HepG2 (cell line): ENCODE results near the gene XPNPEP3. TPM values are rescaled to one million over a fixed set of nuclear protein-coding genes. Genes with fewer than 3 reads are reported as not detected.

Experiments used
- DMAP1 ChIP-seq: IDR thresholded peaks from 2 replicates; pipeline ENCODE4 v1.6.1; 2016
- FOXK2 ChIP-seq: fragments of 450-650 bp; IDR thresholded peaks from 2 replicates; pipeline ENCODE4 v1.6.1; 2016
- IKZF4 ChIP-seq: sonication (generic); formaldehyde crosslinking; IDR thresholded peaks from 2 replicates; pipeline ENCODE4 v1.5.1; 2020; ENCODE audit warnings: borderline replicate concordance, mild to moderate bottlenecking, low read depth, missing genetic modification reagents; ENCODE audit errors: not compliant biosample characterization
- KDM2A ChIP-seq: sonication (generic); formaldehyde crosslinking; IDR thresholded peaks from 2 replicates; pipeline ENCODE4 v1.4.0; 2020; ENCODE audit warnings: low read depth, missing genetic modification reagents, borderline replicate concordance
- KLF15 ChIP-seq: sonication (generic); formaldehyde crosslinking; IDR thresholded peaks from 2 replicates; pipeline ENCODE4 v1.8.1; 2023; ENCODE audit warnings: borderline replicate concordance, mild to moderate bottlenecking, inconsistent platforms, missing genetic modification reagents, mixed read lengths
- MIER2 ChIP-seq: IDR thresholded peaks from 2 replicates; pipeline ENCODE4 v1.6.1; 2016; ENCODE audit warnings: missing biosample characterization, missing genetic modification reagents
- SATB2 ChIP-seq: sonication (generic); formaldehyde crosslinking; IDR thresholded peaks from 2 replicates; pipeline ENCODE4 v1.5.0; 2020; ENCODE audit warnings: missing genetic modification reagents
- SMYD3 ChIP-seq: sonication (generic); formaldehyde crosslinking; IDR thresholded peaks from 2 replicates; pipeline ENCODE4 v1.8.1; 2023; ENCODE audit warnings: mild to moderate bottlenecking, missing genetic modification reagents
- SYNCRIP ChIP-seq: fragments of 200-400 bp; formaldehyde crosslinking; IDR thresholded peaks from 2 replicates; pipeline ENCODE4 v1.6.1; 2018; ENCODE audit warnings: mild to moderate bottlenecking, low read depth, low read length; ENCODE audit not compliant: insufficient read depth
- TARDBP ChIP-seq: sonication (generic); formaldehyde crosslinking; IDR thresholded peaks from 2 replicates; pipeline ENCODE4 v1.8.0; 2022; ENCODE audit warnings: mild to moderate bottlenecking, missing genetic modification reagents
- ZNF124 ChIP-seq: sonication (generic); formaldehyde crosslinking; IDR thresholded peaks from 2 replicates; pipeline ENCODE4 v1.4.0; 2020; ENCODE audit warnings: missing genetic modification reagents
- ZNF160 ChIP-seq: sonication (generic); formaldehyde crosslinking; IDR thresholded peaks from 2 replicates; pipeline ENCODE4 v1.8.0; 2022; ENCODE audit warnings: mild to moderate bottlenecking, inconsistent platforms, missing genetic modification reagents
- ZNF251 ChIP-seq: sonication (generic); formaldehyde crosslinking; IDR thresholded peaks from 2 replicates; pipeline ENCODE4 v1.9.0; 2021; ENCODE audit warnings: mild to moderate bottlenecking, missing genetic modification reagents
- ZNF674 ChIP-seq: sonication (generic); formaldehyde crosslinking; IDR thresholded peaks from 2 replicates; pipeline ENCODE4 v1.5.0; 2020; ENCODE audit warnings: low read depth, mild to moderate bottlenecking, missing genetic modification reagents
- ZNF781 ChIP-seq: sonication (generic); formaldehyde crosslinking; IDR thresholded peaks from 2 replicates; pipeline ENCODE4 v1.5.1; 2020; ENCODE audit warnings: borderline replicate concordance, mild to moderate bottlenecking, missing genetic modification reagents; ENCODE audit errors: not compliant biosample characterization
- polyA plus RNA-seq, 8 experiments: library from polyadenylated mRNA; depleted of rRNA in 3 of 8; stranded (reverse) in 7 of 8; unstranded in 1 of 8; fragments of >200 nt; fragmentation: Illumina TruSeq in 4 of 8; extraction: Trizol in 4 of 8; gene quantifications; 2 replicates each; pipeline versions ENCODE4 v1.2.1 to v1.2.3, GENCODE V29; 2011 to 2016; ENCODE audit warnings: low read depth in 4 of 8, missing spikeins in 1 of 8, mixed read lengths in 1 of 8; ENCODE audit not compliant: insufficient read depth in 1 of 8
- total RNA-seq, 5 experiments: library from RNA; depleted of rRNA; stranded (reverse); fragments of >200 nt; fragmentation: Illumina TruSeq; extraction: Trizol; gene quantifications; 2 replicates each; pipeline ENCODE4 v1.2.3, GENCODE V29; 2016; ENCODE audit warnings: low read depth in 1 of 5
- TF ChIP-seq, protein P1 (sequence below): sonication (generic); formaldehyde crosslinking; IDR thresholded peaks from 2 replicates; pipeline ENCODE4 v1.5.1; 2020; ENCODE audit warnings: mild to moderate bottlenecking, missing genetic modification reagents
- TF ChIP-seq, protein P2 (sequence below): sonication (generic); formaldehyde crosslinking; IDR thresholded peaks from 2 replicates; pipeline ENCODE4 v1.5.1; 2020; ENCODE audit warnings: mild to moderate bottlenecking, moderate library complexity, missing genetic modification reagents
- TF ChIP-seq, protein P3 (sequence below): IDR thresholded peaks from 2 replicates; pipeline ENCODE4 v1.6.1; 2012; ENCODE audit warnings: inconsistent platforms
- TF ChIP-seq, protein P4 (sequence below): sonication (generic); formaldehyde crosslinking; IDR thresholded peaks from 2 replicates; pipeline ENCODE4 v1.9.0; 2021; ENCODE audit warnings: missing genetic modification reagents, borderline replicate concordance
- TF ChIP-seq, protein P5 (sequence below): sonication (generic); formaldehyde crosslinking; IDR thresholded peaks from 2 replicates; pipeline ENCODE4 v1.9.0; 2021; ENCODE audit warnings: missing genetic modification reagents, borderline replicate concordance

The XPNPEP3 gene
- total and polyA plus RNA-seq, 2 of the 13 experiments (the other 11 are each of a cell fraction or from before 2014, with no cell fraction given), result 10.3 to 14.0 TPM

DNA sequence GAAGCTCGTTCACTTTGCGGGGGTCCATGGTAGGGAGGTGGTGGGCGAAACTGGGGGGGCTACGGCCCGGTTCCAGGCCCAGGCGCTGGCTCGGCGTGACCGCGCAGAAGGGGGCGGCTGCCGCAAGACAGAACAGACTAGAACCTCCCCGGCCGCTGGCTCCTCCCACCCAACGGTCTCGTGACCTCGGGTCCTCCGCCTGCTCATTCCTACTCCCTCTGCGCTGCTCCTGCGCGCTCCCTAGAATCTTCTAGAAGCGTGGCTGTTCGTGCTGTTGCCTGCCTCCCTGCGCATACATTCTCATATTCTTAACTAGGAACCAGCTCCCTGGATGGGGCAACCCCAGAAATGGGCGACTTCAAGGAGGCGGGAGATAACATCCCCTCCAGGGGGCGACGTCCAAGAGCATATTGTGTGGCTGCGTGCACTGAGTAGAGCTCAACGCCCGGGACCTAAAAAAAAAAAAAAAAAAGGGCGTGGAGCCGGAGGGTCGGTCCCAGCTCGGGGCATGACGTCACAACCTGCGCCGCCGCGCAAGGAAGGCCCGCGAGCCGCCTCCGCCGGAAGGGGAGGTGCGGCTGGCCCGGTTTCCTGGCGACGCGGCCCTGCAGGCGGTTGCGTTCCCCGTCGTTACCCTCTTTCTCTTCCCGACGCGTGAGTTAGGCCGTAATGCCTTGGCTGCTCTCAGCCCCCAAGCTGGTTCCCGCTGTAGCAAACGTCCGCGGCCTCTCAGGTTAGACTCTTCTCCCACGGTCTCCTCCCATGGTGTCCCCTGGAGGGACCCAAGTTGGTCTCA, at the start of gene XPNPEP3, which contains the start of gene ST13 (continued):
- TF ChIP-seq, protein P1, sequence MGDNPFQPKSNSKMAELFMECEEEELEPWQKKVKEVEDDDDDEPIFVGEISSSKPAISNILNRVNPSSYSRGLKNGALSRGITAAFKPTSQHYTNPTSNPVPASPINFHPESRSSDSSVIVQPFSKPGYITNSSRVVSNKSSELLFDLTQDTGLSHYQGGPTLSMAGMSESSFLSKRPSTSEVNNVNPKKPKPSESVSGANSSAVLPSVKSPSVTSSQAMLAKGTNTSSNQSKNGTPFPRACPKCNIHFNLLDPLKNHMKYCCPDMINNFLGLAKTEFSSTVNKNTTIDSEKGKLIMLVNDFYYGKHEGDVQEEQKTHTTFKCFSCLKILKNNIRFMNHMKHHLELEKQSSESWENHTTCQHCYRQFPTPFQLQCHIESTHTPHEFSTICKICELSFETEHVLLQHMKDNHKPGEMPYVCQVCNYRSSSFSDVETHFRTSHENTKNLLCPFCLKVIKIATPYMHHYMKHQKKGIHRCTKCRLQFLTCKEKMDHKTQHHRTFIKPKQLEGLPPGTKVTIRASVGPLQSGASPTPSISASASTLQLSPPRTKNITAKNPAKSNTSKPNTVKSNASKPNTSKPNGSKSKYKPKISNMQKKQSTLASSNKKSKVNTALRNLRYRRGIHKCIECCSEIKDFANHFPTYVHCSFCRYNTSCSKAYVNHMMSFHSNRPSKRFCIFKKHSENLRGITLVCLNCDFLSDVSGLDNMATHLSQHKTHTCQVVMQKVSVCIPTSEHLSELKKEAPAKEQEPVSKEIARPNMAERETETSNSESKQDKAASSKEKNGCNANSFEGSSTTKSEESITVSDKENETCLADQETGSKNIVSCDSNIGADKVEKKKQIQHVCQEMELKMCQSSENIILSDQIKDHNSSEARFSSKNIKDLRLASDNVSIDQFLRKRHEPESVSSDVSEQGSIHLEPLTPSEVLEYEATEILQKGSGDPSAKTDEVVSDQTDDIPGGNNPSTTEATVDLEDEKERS (CRISPR knock-in tag), result no peak; the same call in 1 of the 2 replicates
- TF ChIP-seq DMAP1 (CRISPR knock-in tag) (peak; percentile 93), ZNF674 (0 out of 2 replicates have a peak, but pooled peaks have one; percentile 35), MIER2 (CRISPR knock-in tag) (peak; percentile 63; the same call in 1 of the 2 replicates), SYNCRIP (no peak), KDM2A (CRISPR knock-in tag) (peak; percentile 59), SMYD3 (CRISPR knock-in tag) (peak; percentile 3; the same call in 1 of the 2 replicates), KLF15 (CRISPR knock-in tag) (peak; percentile 48; the same call in 1 of the 2 replicates), ZNF781 (no peak), IKZF4 (CRISPR knock-in tag) (peak; percentile 86), ZNF124 (peak; percentile 16; the same call in 1 of the 2 replicates), TARDBP (CRISPR knock-in tag) (peak; percentile 53; the same call in 1 of the 2 replicates), SATB2 (CRISPR knock-in tag) (no peak; the same call in 1 of the 2 replicates), FOXK2 (no peak), ZNF251 (CRISPR knock-in tag) (peak; percentile 66; the same call in 1 of the 2 replicates), ZNF160 (CRISPR knock-in tag) (peak; percentile 55)
- TF ChIP-seq, protein P2, sequence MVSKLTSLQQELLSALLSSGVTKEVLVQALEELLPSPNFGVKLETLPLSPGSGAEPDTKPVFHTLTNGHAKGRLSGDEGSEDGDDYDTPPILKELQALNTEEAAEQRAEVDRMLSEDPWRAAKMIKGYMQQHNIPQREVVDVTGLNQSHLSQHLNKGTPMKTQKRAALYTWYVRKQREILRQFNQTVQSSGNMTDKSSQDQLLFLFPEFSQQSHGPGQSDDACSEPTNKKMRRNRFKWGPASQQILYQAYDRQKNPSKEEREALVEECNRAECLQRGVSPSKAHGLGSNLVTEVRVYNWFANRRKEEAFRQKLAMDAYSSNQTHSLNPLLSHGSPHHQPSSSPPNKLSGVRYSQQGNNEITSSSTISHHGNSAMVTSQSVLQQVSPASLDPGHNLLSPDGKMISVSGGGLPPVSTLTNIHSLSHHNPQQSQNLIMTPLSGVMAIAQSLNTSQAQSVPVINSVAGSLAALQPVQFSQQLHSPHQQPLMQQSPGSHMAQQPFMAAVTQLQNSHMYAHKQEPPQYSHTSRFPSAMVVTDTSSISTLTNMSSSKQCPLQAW (CRISPR knock-in tag), result peak; percentile 65
- TF ChIP-seq, protein P3, sequence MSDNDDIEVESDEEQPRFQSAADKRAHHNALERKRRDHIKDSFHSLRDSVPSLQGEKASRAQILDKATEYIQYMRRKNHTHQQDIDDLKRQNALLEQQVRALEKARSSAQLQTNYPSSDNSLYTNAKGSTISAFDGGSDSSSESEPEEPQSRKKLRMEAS, result peak; percentile 88
- TF ChIP-seq, protein P4, sequence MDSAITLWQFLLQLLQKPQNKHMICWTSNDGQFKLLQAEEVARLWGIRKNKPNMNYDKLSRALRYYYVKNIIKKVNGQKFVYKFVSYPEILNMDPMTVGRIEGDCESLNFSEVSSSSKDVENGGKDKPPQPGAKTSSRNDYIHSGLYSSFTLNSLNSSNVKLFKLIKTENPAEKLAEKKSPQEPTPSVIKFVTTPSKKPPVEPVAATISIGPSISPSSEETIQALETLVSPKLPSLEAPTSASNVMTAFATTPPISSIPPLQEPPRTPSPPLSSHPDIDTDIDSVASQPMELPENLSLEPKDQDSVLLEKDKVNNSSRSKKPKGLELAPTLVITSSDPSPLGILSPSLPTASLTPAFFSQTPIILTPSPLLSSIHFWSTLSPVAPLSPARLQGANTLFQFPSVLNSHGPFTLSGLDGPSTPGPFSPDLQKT, result no peak
- TF ChIP-seq, protein P5, sequence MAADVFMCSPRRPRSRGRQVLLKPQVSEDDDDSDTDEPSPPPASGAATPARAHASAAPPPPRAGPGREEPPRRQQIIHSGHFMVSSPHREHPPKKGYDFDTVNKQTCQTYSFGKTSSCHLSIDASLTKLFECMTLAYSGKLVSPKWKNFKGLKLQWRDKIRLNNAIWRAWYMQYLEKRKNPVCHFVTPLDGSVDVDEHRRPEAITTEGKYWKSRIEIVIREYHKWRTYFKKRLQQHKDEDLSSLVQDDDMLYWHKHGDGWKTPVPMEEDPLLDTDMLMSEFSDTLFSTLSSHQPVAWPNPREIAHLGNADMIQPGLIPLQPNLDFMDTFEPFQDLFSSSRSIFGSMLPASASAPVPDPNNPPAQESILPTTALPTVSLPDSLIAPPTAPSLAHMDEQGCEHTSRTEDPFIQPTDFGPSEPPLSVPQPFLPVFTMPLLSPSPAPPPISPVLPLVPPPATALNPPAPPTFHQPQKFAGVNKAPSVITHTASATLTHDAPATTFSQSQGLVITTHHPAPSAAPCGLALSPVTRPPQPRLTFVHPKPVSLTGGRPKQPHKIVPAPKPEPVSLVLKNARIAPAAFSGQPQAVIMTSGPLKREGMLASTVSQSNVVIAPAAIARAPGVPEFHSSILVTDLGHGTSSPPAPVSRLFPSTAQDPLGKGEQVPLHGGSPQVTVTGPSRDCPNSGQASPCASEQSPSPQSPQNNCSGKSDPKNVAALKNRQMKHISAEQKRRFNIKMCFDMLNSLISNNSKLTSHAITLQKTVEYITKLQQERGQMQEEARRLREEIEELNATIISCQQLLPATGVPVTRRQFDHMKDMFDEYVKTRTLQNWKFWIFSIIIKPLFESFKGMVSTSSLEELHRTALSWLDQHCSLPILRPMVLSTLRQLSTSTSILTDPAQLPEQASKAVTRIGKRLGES (CRISPR knock-in tag), result peak; percentile 28; the same call in 1 of the 2 replicates
